ENCODE measurements around the gene GPR68.

GPR68 gene

GRCh38 chr14:91229743-91230200, 14.7 kb downstream of the GPR68 start:
- no peak for TF ChIP-seq FOXP2 (optimal IDR thresholded peaks at IDR 0.05; ENCODE audit: borderline replicate concordance, extremely low read depth, extremely low read length, insufficient read depth)
- no peak for TF ChIP-seq SIN3A (IDR thresholded peaks at IDR 0.05; ENCODE audit: borderline replicate concordance, insufficient read depth, low read length)
- TF ChIP-seq TAF1 (IDR thresholded peaks at IDR 0.05; ENCODE audit: borderline replicate concordance, insufficient read depth, low read length) = no peak
- no peak for TF ChIP-seq POLR2AphosphoS5 (IDR thresholded peaks at IDR 0.05; ENCODE audit: low read depth, low read length)
- TF ChIP-seq REST (IDR thresholded peaks at IDR 0.05; ENCODE audit: insufficient read depth in 1 of 2, low read depth in 2 of 2, low read length in 2 of 2) = no peak

DNA sequence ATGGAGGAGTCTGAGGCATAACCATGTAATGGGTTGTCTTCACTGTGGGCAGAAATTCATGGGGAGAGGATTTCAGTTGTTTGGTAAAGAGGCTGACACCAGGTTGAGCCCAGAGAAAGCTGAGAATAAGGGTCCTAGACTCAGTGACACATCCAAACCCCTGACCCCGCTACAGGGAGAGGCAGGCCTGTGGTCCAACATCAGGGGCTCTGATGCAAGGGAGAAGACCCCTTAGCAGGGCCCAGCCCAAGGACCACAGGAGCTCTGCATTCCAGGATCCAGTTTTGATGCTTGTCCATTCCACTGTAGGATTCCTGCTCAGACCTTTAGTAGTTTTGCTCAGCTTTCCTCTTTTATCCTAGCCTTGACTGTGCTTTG, 15.5 kb downstream of the GPR68 start:
- no peak for TF ChIP-seq POLR2AphosphoS5 (IDR thresholded peaks at IDR 0.05; ENCODE audit: low read depth, low read length)
- TF ChIP-seq FOXP2 (optimal IDR thresholded peaks at IDR 0.05; ENCODE audit: borderline replicate concordance, extremely low read depth, extremely low read length, insufficient read depth) = no peak
- no peak for TF ChIP-seq TAF1 (IDR thresholded peaks at IDR 0.05; ENCODE audit: borderline replicate concordance, insufficient read depth, low read length)
- no peak for TF ChIP-seq REST (IDR thresholded peaks at IDR 0.05; ENCODE audit: insufficient read depth in 1 of 2, low read depth in 2 of 2, low read length in 2 of 2)
- TF ChIP-seq SIN3A (IDR thresholded peaks at IDR 0.05; ENCODE audit: borderline replicate concordance, insufficient read depth, low read length) = no peak

- TF ChIP-seq SIN3A (IDR thresholded peaks at IDR 0.05; ENCODE audit: borderline replicate concordance, insufficient read depth, low read length) = no peak
- no peak for TF ChIP-seq POLR2AphosphoS5 (IDR thresholded peaks at IDR 0.05; ENCODE audit: low read depth, low read length)
- no peak for TF ChIP-seq TAF1 (IDR thresholded peaks at IDR 0.05; ENCODE audit: borderline replicate concordance, insufficient read depth, low read length)
- no peak for TF ChIP-seq FOXP2 (optimal IDR thresholded peaks at IDR 0.05; ENCODE audit: borderline replicate concordance, extremely low read depth, extremely low read length, insufficient read depth)
- no peak for TF ChIP-seq REST (IDR thresholded peaks at IDR 0.05; ENCODE audit: insufficient read depth in 1 of 2, low read depth in 2 of 2, low read length in 2 of 2)
Observed at GRCh38 chr14:91228112-91229004, 16.1 kb downstream of the GPR68 start.

DNA sequence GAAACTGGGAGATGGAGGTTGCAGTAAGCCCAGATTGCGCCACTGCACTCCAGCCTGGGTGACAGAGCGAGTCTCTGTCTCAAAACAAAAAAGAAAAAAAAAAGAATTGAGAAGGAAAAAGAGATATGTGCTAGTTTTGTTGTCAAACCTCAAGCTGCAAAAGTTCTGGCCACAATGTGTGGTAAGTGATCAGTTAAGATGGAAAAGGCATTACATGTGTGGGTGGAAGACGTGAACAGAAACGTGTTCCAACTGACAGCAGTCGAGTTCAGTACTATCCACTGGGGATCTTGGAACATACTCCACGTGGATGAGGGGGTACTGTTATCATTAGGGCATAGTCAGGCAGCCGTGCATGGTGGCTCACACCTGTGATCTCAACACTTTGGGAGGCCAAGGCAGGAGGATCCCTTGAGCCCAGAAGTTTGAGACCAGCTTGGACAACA, 17.3 kb downstream of the GPR68 start:
- TF ChIP-seq REST (IDR thresholded peaks at IDR 0.05; ENCODE audit: insufficient read depth in 1 of 2, low read depth in 2 of 2, low read length in 2 of 2) (no peak), SIN3A (IDR thresholded peaks at IDR 0.05; ENCODE audit: borderline replicate concordance, insufficient read depth, low read length) (no peak), POLR2AphosphoS5 (IDR thresholded peaks at IDR 0.05; ENCODE audit: low read depth, low read length) (no peak), TAF1 (IDR thresholded peaks at IDR 0.05; ENCODE audit: borderline replicate concordance, insufficient read depth, low read length) (no peak), FOXP2 (optimal IDR thresholded peaks at IDR 0.05; ENCODE audit: borderline replicate concordance, extremely low read depth, extremely low read length, insufficient read depth) (no peak)

Data from PFSK-1 (cell line).